ENCODE measurements around the gene KCNJ12.

The KCNJ12 gene

DNA sequence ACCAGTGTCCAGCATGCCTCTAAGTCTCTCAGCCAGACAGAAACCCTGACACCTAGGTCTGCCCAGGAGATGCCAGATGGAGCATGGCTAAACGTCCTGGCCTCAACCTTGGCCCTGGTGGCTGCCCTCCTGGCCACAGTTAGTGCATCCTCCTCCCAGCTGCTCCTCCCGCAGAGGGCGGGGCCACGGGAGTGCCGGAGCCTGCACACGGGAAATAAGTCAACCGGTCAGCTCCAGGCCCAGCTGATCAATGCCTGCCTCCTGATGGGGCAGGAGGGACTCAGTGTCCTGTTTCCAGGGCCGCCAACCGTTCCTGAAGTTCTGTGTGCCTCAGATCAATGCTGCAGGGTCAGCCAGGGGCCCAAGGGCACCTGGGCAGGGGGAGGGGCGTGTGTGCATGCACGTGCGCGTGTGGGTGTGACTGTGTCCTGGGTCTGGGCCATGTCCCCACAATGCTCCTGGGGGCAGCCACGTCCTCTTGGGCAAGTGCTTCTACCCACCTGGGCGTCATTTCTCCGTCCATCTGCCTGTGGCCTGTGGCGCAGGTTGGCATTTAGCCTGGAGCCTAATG is 4.6 kb upstream of the KCNJ12 start:
- no peak for DNase-seq (ENCODE audit: low read depth, low spot score)
- no peak overlapping the region for H3K4me3 ChIP-seq (ENCODE audit: low read depth, low read length)
- in situ Hi-C loops (cut with HindIII; ENCODE audit: low sequenced_read_pairs), result no loop called here
- TF ChIP-seq, protein P1, sequence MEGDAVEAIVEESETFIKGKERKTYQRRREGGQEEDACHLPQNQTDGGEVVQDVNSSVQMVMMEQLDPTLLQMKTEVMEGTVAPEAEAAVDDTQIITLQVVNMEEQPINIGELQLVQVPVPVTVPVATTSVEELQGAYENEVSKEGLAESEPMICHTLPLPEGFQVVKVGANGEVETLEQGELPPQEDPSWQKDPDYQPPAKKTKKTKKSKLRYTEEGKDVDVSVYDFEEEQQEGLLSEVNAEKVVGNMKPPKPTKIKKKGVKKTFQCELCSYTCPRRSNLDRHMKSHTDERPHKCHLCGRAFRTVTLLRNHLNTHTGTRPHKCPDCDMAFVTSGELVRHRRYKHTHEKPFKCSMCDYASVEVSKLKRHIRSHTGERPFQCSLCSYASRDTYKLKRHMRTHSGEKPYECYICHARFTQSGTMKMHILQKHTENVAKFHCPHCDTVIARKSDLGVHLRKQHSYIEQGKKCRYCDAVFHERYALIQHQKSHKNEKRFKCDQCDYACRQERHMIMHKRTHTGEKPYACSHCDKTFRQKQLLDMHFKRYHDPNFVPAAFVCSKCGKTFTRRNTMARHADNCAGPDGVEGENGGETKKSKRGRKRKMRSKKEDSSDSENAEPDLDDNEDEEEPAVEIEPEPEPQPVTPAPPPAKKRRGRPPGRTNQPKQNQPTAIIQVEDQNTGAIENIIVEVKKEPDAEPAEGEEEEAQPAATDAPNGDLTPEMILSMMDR (IDR thresholded peaks at IDR 0.05; ENCODE audit: low read depth, low read length), result no peak

DNA sequence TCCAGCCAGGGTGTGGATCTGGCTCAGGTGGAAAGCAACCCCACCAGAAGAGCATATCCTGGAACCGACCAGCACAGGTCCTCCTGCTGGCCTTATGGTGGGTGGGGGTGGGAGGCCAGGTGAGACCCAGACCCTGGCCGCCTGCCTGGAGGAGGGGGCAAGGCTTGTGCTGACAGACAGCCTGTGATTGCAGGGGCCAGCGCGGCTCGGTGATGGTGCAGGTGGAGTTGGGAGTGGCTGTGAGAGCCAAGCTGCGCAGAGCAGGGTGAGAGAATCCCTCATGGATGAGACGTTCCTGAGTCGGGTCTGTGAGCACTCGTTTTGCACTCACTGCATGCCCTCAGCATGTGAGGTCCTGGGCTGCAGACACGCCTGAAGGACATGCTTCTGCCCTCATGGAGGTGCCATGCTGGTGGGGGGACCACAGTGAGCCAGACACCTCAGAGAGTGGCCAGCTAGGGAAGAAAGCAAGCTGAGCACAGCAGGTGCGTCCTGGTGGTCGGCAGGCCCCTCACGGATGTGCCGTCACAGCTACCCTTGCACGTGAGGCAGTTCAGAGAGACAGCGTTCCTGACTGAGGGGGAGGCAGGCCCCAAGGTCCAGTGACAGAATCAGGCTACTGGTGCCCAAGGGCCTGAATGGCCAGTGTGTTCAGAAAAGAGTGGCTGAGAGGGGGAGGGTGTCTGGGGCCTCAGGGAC is 3.8 kb upstream of the KCNJ12 start:
- TF ChIP-seq, protein P1 (IDR thresholded peaks at IDR 0.05; ENCODE audit: low read depth, low read length), result no peak
- in situ Hi-C loops (cut with HindIII; ENCODE audit: low sequenced_read_pairs), result no loop called here
- no peak for DNase-seq (ENCODE audit: low read depth, low spot score)
- no peak overlapping the region for H3K4me3 ChIP-seq (ENCODE audit: low read depth, low read length)

DNA sequence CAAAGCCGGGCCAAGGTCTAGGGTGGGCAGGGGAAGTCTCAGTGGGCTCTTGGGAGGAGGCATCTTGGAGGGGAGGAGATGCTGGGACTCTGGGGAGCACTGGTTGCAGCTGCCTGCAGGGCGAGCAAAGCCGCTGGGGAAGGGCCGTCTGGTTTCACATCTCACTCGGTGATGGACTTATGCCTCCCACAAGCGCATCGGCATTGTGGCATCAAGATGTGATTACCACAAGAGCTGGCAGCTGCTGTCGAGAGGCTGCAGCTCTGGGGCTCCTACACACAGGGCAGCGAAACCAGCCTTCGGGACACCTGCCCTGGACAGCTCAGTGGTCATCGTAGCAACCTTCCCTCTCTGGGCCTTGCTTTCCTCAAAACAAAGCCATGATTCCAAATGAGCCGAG is 3.1 kb upstream of the KCNJ12 start:
- H3K4me3 ChIP-seq (ENCODE audit: low read depth, low read length), result no peak overlapping the region
- TF ChIP-seq, protein P1 (IDR thresholded peaks at IDR 0.05; ENCODE audit: low read depth, low read length), result no peak
- in situ Hi-C loops (cut with HindIII; ENCODE audit: low sequenced_read_pairs), result no loop called here
- DNase-seq (ENCODE audit: low read depth, low spot score), result no peak

DNA sequence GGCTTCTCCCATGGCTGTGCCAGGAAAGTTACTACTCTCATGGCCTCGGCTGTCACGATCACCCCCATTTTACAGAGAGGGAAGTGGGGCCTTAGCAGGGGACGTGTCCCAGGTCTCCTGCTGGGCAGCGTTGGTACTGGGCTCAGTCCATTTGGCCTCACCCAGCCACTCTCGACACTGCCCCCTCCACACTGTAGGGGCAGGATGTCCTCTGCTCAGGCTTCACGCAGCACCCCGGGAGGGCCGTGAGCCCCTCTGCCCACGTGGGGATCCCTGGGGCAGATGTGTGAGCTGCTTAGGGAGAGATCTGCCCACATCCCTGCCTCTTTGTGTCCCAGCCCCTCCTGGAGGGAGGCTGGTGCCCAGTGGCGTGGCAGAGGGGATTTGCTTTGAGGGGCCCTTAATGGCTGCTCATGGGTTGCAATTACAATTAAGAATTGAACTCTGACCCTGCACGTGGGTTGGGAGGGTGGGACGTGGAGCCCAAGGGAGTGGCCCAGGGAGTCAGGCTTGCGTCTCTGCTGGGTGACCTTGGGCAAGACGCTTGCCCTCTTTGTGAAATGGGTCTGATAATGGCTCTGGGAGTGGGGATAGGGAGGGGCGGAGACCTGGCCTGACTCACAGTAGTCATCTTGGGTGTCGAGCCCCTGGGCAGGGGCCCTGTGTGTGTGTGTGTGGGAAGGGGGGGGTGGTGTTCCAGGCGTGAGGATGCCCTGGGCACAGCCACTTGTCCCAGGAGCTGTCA is 2.3 kb upstream of the KCNJ12 start:
- in situ Hi-C loops (cut with HindIII; ENCODE audit: low sequenced_read_pairs), result no loop called here
- no peak overlapping the region for H3K4me3 ChIP-seq (ENCODE audit: low read depth, low read length)
- TF ChIP-seq, protein P1 (IDR thresholded peaks at IDR 0.05; ENCODE audit: low read depth, low read length), result no peak
- DNase-seq (ENCODE audit: low read depth, low spot score), result no peak

DNA sequence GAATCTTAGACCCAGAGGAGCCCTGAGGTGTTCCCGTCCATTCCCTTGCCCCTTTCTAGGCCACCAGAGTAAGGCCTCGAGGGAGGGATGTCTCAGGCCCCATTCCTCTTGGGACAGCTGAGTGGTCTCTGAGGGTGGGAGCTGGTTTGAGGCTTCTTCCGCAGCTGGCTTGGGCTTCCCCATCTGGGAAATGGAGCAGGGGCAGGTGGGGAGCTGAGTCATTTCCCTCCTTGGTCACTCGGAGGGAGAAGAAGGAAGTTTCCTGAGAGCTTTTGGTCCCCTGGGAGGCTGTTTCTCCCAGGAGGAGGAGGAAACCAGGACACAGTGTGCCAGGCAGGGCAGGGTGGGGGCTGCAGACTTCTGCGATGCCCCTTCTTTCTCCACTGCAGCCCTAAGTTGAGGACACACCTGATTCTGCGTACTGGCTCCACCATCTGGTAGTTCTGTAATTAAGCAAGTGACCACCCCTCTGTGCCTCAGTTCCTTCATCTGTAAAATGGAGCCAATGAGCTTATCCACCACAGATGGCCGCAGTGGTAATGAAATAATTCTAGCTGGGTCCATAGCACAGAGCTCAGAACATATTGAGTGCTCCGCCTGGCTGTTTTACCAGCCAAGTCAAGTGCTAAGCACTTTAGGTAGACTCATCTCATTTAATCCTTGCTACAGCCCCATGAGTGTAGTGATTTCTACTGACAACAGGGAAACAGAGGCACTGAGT is 1.6 kb upstream of the KCNJ12 start:
- in situ Hi-C loops (cut with HindIII; ENCODE audit: low sequenced_read_pairs), result no loop called here
- DNase-seq (ENCODE audit: low read depth, low spot score), result no peak
- H3K4me3 ChIP-seq (ENCODE audit: low read depth, low read length), result no peak overlapping the region
- TF ChIP-seq, protein P1 (IDR thresholded peaks at IDR 0.05; ENCODE audit: low read depth, low read length), result no peak

DNA sequence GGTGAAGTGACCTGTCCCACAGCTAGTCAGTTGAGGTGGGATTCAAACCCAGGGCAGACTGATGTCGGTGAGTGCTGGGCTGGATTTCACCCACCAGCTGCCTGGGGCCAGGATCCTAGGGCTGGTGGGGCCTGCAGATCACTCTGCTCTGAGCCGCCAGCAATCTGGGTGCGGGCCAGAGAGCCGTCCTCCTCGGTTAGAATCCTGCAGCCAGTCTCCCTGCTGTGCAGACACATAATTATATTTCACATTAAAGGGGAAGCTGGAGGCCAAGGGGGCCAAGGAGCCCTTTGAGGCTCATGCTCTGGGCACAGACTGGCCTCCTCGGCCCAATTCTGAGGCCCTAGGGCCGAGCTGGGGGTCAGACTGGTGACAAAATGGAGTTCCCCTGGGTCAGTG is 996 bp upstream of the KCNJ12 start:
- in situ Hi-C loops (cut with HindIII; ENCODE audit: low sequenced_read_pairs), result no loop called here
- DNase-seq (ENCODE audit: low read depth, low spot score), result no peak
- no peak overlapping the region for H3K4me3 ChIP-seq (ENCODE audit: low read depth, low read length)
- TF ChIP-seq, protein P1 (IDR thresholded peaks at IDR 0.05; ENCODE audit: low read depth, low read length), result no peak
